GM12873 (cell line): Measurements from ENCODE around the gene PGBD5.

Experiments
- CTCF ChIP-seq: IDR thresholded peaks from 2 replicates; pipeline ENCODE4 v1.5.1; 2012; ENCODE audit warnings: low read depth, mild to moderate bottlenecking, moderate library complexity, low read length, control low read depth; ENCODE audit not compliant: insufficient read depth; ENCODE audit errors: missing control alignments

The PGBD5 gene

GRCh38 chr1:230414102-230414501, 12.0 kb downstream of the PGBD5 start:
- no peak for TF ChIP-seq CTCF

- TF ChIP-seq CTCF, result no peak
Observed at GRCh38 chr1:230413061-230413460, 13.1 kb downstream of the PGBD5 start.

- no peak for TF ChIP-seq CTCF
Observed at GRCh38 chr1:230408971-230409370, 17.2 kb downstream of the PGBD5 start.

- no peak for TF ChIP-seq CTCF
Observed at GRCh38 chr1:230407351-230407750, 18.8 kb downstream of the PGBD5 start.

GRCh38 chr1:230403442-230403841, 22.7 kb downstream of the PGBD5 start:
- no peak for TF ChIP-seq CTCF

- no peak for TF ChIP-seq CTCF
Observed at GRCh38 chr1:230401763-230402294, 24.3 kb downstream of the PGBD5 start.

GRCh38 chr1:230401101-230401500, 25.0 kb downstream of the PGBD5 start:
- TF ChIP-seq CTCF, result no peak
